NK-92 (cell line): ENCODE results near the gene KLC4.
"Not testable (repeated sequence)": the region's sequence is repeated elsewhere in the genome, so short reads cannot be mapped to it uniquely, and the experiment has no call there.

ENCODE experiments used
- DNase-seq: peaks from one replicate; lab custom pipeline; 2025; ENCODE audit not compliant: unreplicated experiment; lab: John Stamatoyannopoulos, UW

Gene KLC4

DNA sequence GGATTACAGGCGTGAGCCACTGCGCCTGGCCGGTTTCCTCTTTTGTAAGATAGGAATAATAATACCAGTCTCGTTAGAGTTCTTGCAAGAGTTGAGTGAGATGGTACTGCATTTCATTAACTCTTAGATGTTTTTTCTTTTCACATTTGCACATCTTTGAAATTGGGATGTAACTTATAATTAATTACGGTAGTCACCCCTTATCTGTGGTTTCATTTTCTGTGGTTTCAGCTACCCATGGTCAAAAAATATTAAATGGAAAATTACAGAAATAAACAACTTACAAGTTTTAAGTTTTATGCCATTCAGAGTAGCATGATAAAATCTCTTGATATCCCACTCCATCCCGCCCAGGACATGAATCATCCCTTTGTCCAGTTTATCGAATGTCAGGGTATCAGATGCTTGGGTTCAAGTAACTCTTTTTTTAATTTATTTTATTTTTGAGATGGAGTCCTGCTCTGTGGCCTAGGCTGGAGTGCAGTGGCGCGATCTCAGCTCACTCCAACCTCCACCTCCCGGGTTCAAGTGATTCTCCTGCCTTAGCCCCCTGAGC is 32.1 kb downstream of the KLC4 start:
- no peak for DNase-seq

GRCh38 chr6:43092635-43093034 is 33.2 kb downstream of the KLC4 start:
- DNase-seq = no peak

DNA sequence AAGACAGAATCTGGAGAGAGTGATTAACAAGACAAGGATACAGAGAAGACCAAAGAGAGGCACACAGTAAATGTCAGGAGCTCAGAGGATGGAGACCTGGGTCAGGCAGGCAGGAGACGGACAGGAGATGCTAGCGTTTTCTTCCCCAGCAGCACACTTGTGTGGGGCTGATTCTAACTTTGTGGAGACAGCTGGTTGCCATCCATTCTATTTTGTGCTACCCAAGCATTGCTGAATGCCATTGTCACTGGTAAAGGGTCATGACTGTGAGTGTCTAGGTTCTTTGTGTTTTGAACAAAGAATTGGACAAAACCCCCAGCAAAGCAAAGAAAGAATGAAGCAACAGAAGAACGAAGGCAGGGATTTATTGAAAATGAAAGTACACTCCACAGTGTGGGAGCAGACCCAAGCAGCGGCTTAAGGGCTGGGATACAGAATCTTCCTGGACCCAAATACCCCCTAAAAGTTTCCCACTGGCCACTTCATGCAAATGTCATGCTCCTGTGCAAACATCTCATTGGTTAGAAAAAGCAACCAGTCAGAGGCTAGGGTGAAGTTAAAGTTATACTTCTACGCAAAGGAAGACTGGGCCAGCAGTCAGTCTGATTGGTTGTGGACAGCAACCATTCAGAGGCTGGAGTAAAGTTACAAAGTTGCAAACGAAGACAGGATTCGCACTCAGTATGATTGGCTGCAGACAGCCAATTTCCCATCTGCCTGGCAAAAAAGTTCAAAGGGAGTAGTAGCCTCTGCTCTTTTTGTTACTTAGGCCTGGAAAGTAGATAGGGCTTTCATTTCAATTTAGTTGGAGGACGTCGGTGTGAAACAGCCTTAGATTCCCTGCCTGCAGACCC is 34.2 kb downstream of the KLC4 start:
- no peak for DNase-seq

- no peak for DNase-seq
Observed at GRCh38 chr6:43095939-43096338, 36.5 kb downstream of the KLC4 start.

DNA sequence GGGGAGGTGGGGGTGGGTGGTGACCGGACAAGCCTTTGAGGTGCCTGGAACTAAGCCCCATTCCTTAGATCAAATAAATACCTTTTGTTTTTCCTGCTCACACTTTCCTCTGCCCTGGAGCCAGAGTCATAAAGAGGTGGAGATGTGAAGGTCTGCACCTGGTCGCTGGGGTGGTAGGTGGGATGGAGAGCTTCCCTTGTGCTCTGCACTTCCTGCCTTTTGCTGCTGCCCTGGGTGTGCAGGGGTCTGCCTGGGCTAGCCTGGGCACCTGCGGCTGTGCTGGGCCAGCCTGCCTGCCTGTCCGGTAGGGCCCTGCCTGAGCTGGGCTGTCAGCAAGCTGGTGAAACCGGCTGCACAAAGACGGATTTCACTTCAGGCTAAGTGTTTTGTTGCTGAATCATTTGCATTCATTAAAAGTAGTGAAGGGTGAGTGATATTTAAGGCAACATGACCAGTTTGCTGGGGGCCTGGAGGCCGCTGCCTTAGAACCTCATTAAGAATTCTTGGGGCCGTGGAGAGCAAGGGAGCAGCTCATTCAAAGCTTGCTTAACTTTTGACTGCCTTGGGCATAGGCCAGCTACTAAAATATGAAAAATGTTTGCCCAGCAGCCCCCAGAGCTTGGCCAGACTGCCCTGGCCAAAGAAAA is 37.1 kb downstream of the KLC4 start:
- DNase-seq = no peak

DNA sequence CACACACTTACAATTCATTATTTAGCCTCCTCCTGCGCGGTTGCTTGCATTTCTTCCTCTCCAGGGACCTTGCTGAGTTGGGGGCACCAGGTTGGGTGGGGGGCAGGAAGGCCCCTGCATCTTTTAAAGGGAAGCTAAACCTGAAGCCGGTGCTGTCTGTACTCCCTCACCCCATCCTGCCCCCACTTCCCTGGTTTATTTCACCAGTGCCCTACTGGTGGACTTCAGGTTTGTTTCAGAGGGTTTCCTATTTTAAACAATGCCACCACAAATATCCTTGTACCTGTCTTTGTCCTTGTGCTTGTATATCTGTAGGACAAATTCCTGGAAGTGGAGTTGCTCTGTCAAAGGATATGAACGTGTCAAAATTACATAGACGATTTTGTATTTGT is 37.7 kb downstream of the KLC4 start:
- no peak for DNase-seq

DNA sequence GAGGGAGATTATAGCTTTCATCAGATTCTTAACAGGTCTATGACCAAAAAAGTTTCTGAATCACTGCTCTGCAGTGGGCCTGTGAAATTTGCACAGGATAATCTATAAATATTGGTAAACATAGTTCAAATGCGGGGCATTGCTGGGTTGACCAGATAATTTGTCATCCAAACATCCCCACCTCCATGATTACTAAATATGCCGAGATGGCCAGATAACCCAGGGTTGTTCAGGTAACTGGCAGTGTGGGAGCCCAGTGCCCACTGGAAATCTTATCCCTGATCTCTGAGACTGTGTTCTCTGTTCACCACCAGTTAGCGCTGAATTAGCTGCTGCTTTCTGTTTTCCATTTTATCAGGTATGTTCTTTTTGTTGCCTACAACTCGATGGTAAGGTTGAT is 38.1 kb downstream of the KLC4 start:
- DNase-seq = no peak

- DNase-seq = no peak
Observed at GRCh38 chr6:43101497-43101896, 42.1 kb downstream of the KLC4 start.

GRCh38 chr6:43103253-43103876 is 43.9 kb downstream of the KLC4 start:
- no peak for DNase-seq

DNA sequence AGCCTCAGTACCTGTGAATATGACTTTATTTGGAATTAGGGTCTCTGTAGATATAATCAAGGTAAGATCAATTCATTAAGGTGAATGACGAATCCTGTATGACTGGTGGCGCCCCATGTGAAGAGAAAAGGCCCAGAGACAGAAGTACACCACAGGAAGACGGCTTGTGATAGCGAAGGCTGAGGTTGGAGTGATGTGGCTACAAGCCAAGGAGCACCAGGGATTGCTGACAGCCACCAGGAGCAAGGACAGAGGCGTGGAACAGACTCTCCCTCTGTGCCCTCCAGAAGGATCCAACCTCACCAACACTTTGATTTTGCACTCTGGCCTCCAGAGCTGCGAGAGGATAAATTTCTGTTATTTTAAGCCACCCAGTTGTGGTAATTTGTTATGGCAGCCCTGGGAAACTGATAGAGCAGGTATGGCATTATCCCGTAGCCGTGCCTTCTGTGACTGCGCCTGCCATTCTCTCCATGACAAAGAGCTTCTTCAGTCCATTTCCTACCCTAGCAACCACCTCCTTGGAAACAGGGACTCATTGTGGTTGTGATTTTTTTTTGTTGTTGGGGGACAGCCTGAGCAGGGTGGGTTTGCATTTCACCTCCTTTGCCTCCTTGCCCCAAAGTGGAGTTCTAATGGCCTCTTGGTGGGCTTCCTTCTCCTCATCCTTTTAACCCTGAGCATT is 46.2 kb downstream of the KLC4 start:
- DNase-seq = no peak

- no peak for DNase-seq
Observed at GRCh38 chr6:43107344-43108062, 48.1 kb downstream of the KLC4 start.

- no peak for DNase-seq
Observed at GRCh38 chr6:43113431-43114260, 54.2 kb downstream of the KLC4 start.

- no peak for DNase-seq
Observed at GRCh38 chr6:43115365-43115764, 55.9 kb downstream of the KLC4 start.

- DNase-seq = not testable (repeated sequence)
Observed at GRCh38 chr6:43117466-43117865, 58.0 kb downstream of the KLC4 start.

- DNase-seq = no peak
Observed at GRCh38 chr6:43119482-43119881, 60.1 kb downstream of the KLC4 start.

DNA sequence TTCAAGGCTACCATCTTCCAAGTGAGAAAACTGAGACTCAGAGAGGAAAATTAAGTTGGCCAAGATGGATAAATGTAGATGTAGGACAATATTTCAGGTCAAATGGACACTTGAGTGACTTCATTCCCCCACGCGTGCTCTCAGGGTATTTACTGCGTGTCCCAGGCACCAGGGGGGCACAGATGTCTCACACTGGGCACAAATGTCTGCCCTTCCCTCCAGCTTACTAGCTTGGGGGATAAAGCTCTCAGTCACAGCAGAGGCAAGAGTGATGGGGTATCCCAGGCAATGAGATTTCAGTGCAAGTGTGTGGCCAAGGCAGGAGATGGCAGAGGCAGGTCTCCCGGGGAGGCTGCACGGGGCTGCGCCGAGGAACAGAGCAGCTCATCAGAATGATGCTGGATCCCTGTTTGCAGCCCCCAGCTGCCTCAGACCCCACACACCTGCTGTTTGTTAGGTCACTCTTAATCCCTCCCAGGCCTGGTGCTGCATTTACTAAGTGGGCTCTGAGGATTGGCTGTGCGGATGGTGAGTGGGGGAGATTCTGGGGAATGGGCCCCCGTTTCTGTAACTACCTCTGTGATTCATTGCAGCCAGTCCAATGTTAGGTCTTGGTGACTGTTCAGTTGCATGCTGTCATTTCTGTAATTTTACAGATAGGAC is 60.8 kb downstream of the KLC4 start:
- no peak for DNase-seq

DNA sequence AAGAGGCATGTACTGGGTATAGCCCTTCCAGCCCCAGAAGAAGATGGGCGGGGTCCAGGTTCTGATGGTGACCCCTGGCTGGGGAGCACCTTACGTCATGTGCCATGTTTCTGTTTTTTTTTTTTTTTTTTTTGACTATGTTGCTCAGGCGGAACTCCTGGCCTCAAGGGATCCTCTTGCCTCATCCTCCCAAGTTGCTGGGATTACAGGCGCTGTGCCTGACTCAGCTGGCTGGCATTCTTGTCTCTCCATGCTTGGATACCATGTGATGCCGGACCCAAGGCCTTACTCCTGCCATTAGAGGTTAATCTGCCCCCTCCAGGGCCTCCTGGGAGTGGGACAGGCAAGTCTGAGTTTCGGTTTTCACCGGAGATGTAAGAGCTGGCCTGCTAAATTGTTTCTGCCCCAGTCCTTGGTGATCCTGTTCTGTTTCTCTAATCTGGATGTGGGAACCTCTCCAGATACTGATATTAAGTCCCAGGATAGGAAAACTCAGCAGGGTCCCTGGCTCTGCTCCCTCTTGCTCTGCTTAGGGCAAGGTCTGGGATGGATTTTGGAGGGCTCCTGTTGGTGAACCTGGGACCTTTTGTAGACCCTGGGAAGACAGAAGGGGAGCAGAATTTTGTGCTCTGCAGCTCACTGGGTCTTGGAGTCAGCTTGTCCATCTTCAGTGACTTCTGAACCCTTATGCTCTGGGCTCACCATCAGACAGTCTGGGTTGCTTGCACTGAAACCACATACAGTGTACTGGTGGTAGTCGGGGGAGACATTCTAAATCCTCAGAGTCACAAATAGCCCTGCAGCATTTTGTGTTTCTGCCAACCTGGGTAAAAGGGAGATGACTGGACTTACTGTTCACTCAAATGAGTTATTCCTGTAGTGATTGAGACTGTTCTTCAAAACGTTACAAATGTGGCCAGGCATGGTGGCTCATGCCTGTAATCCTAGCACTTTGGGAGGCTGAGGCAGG is 61.8 kb downstream of the KLC4 start:
- no peak for DNase-seq

- no peak for DNase-seq
Observed at GRCh38 chr6:43122146-43122545, 62.7 kb downstream of the KLC4 start.
